ENCODE data around the gene ELOB. TPM values are rescaled to one million over a fixed set of nuclear protein-coding genes. Genes with fewer than 3 reads are reported as not detected.

ELOB gene
- total and polyA plus RNA-seq, 10 of the 15 experiments (the other 5 are each of a cell fraction or from before 2014, with no cell fraction given): 86.9 to 823 (median 263) TPM

DNA sequence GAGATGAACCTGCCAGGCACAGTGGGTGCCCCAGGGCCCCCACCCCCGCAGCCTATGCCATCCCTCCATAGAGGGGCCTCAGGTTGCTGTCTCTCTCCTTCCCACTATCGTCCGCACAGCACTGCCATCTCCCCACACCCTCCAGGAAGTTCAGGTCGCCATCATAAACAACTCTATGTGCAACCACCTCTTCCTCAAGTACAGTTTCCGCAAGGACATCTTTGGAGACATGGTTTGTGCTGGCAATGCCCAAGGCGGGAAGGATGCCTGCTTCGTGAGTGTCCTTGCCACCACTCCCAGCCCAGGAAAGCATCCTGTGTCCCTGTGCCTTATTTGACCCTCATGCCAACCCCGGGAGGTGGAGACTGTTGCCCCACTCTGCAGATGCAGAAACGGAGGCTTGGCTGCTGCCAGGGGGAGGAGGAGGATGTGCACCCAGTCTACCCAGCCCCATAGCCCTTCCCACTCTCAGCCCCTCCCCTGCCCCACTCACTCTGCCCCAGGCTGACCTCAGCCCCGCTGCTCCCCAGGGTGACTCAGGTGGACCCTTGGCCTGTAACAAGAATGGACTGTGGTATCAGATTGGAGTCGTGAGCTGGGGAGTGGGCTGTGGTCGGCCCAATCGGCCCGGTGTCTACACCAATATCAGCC lies 43.9 kb upstream of the ELOB start:
- RAD21 ChIA-PET (ENCODE audit: unreplicated experiment): no interaction called here
- Histone ChIP-seq H3K9ac (ENCODE audit: control insufficient read depth, insufficient read depth, low read length) (no peak overlapping the region), H4K20me1 (ENCODE audit: control insufficient read depth, insufficient read depth) (no peaks in the 10 kb centered on the region), H2AFZ (ENCODE audit: control insufficient read depth, low read depth, low read length) (no peak overlapping the region), H3K36me3 (ENCODE audit: control insufficient read depth in 2 of 2, insufficient read depth in 2 of 2, low read length in 1 of 2) (no peaks in the 10 kb centered on the region), H3K4me2 (ENCODE audit: control insufficient read depth, insufficient read depth) (no peak overlapping the region), H3K4me3 (no peak overlapping the region), H3K4me1 (ENCODE audit: control insufficient read depth, insufficient read depth, low read length) (no peaks in the 10 kb centered on the region), H3K27me3 (replicated peaks in 1 of 2; ENCODE audit: control insufficient read depth in 2 of 2, insufficient read depth in 2 of 2, low read length in 1 of 2) (peaks cover 0 to 1% of the 10 kb centered on the region in 2 experiments; a peak in 1 of 4 replicates), H3K27ac (ENCODE audit: control insufficient read depth, insufficient read depth) (no peak overlapping the region), H3K79me2 (ENCODE audit: control insufficient read depth, insufficient read depth, low read length) (peaks cover 7% of the 10 kb centered on the region), H3K9me3 (replicated peaks; ENCODE audit: control insufficient read depth, insufficient read depth, low read length) (no peaks in the 10 kb centered on the region)
- POLR2A ChIA-PET: no interaction called here
- DNase-seq (ENCODE audit: low read depth, low spot score) (no peak), ATAC-seq (no peak), FAIRE-seq (no peak)
- SMC1A ChIA-PET (ENCODE audit: uncharacterized antibody, unreplicated experiment): no interaction called here
- in situ Hi-C loops (cut with MboI) (no loop called here), intact Hi-C loops (cut with micrococcal nuclease; ENCODE audit: unreplicated experiment) (no loop called here)
- WGBS (ENCODE audit: insufficient coverage, insufficient replicate concordance, low lambda C conversion rate, missing lambda C conversion rate): 59% methylated on average over 14 of the region's 14 CpGs
- BruUV-seq (replicated peaks): no TSS peak
- CTCF ChIA-PET: no interaction called here
- TF ChIP-seq BCL3 (IDR thresholded peaks at IDR 0.05; ENCODE audit: borderline replicate concordance, insufficient read depth, low read depth, low read length, poor library complexity, severe bottlenecking): no peak
- TF ChIP-seq, protein P1, sequence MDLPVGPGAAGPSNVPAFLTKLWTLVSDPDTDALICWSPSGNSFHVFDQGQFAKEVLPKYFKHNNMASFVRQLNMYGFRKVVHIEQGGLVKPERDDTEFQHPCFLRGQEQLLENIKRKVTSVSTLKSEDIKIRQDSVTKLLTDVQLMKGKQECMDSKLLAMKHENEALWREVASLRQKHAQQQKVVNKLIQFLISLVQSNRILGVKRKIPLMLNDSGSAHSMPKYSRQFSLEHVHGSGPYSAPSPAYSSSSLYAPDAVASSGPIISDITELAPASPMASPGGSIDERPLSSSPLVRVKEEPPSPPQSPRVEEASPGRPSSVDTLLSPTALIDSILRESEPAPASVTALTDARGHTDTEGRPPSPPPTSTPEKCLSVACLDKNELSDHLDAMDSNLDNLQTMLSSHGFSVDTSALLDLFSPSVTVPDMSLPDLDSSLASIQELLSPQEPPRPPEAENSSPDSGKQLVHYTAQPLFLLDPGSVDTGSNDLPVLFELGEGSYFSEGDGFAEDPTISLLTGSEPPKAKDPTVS (IDR thresholded peaks at IDR 0.05; ENCODE audit: low read depth, low read length): no peak
- no peak for TF ChIP-seq KLF5 (IDR thresholded peaks at IDR 0.05; ENCODE audit: partially characterized antibody)
- no peak for TF ChIP-seq MXI1 (IDR thresholded peaks at IDR 0.05; ENCODE audit: low read depth, low read length)
- TF ChIP-seq KDM1A (IDR thresholded peaks at IDR 0.05; ENCODE audit: borderline replicate concordance): no peak
- TF ChIP-seq TAF1 (IDR thresholded peaks at IDR 0.05; ENCODE audit: borderline replicate concordance, low read depth, low read length): no peak
- TF ChIP-seq YY1 (IDR thresholded peaks at IDR 0.05; ENCODE audit: low read depth, low read length): no peak
- TF ChIP-seq MYC (IDR thresholded peaks at IDR 0.05; ENCODE audit: insufficient read depth, insufficient read length, insufficient replicate concordance, low read length, severe bottlenecking): no peak
- TF ChIP-seq E2F4 (IDR thresholded peaks at IDR 0.05; ENCODE audit: low read depth, low read length): no peak
- TF ChIP-seq NFYA (IDR thresholded peaks at IDR 0.05; ENCODE audit: borderline replicate concordance, low read depth, low read length): no peak
- TF ChIP-seq NR2C2 (IDR thresholded peaks at IDR 0.05; ENCODE audit: borderline replicate concordance, control insufficient read depth, insufficient read length, low read depth): no peak
